Esophagus squamous epithelium (tissue), 5 donors: Measurements from ENCODE around the gene DBX2. TPM values are rescaled to one million over a fixed set of nuclear protein-coding genes. Genes with fewer than 3 reads are reported as not detected.
"Not testable (repeated sequence)": the region's sequence is repeated elsewhere in the genome, so short reads cannot be mapped to it uniquely, and the experiment has no call there.

ENCODE experiments used
- DNase-seq: peaks from one replicate; lab custom pipeline; 2025; lab: John Stamatoyannopoulos, UW
- H3K27ac ChIP-seq, 4 donors: fragments of 200-600 bp; sonication (generic); one replicate each; pipeline ENCODE4 v1.5.1; 2016 to 2019; ENCODE audit warnings: mild to moderate bottlenecking in 1 of 4
- H3K27me3 ChIP-seq, 4 donors: fragments of 200-600 bp; sonication (generic); 1 replicate in 3 of 4; 2 replicates in 1 of 4; pipeline versions ENCODE4 v1.5.1 to v1.6.0; 2017 to 2021; ENCODE audit warnings: antibody characterized with exemption in 1 of 4
- H3K36me3 ChIP-seq, 3 donors: fragments of 200-600 bp; sonication (generic); one replicate each; pipeline ENCODE4 v1.5.1; 2016 to 2019
- H3K4me1 ChIP-seq, 3 donors: fragments of 200-600 bp; sonication (generic); one replicate each; pipeline ENCODE4 v1.5.1; 2017 to 2019
- H3K4me3 ChIP-seq, 4 donors: fragments of 200-600 bp; sonication (generic); 1 replicate in 3 of 4; 2 replicates in 1 of 4; pipeline ENCODE4 v1.5.1; 2016 to 2019; ENCODE audit warnings: mild to moderate bottlenecking in 2 of 4, moderate library complexity in 1 of 4
- H3K9me3 ChIP-seq, 3 donors: fragments of 200-600 bp; sonication (generic); one replicate each; pipeline ENCODE4 v1.5.1; 2016 to 2019
- CTCF ChIP-seq, 6 experiments: fragments of 450-650 bp in 4 of 6; fragments of 200-600 bp in 2 of 6; sonication (generic) in 2 of 6; IDR thresholded peaks; one replicate each; pipeline ENCODE4 v1.5.1; 2016 to 2019; ENCODE audit warnings: antibody characterized with exemption in 6 of 6, mild to moderate bottlenecking in 4 of 6, moderate library complexity in 4 of 6
- POLR2A ChIP-seq, 4 donors: fragments of 450-650 bp; IDR thresholded peaks; one replicate each; pipeline ENCODE4 v1.6.1; 2017; ENCODE audit warnings: antibody characterized with exemption in 4 of 4, mild to moderate bottlenecking in 4 of 4, moderate library complexity in 3 of 4
- WGBS, 2 donors: methylation state at CpG; one replicate each; pipeline ENCODE4 v1.1.5; 2018; 5-methylcytosine and 5-hydroxymethylcytosine counted together
- intact Hi-C: fragments of 100-400 bp; cut with DNase I; formaldehyde crosslinking; loops from one replicate; pipeline ENCODE4 v1.15.0; 2022
- total RNA-seq, 4 donors: library from RNA; depleted of rRNA; stranded (reverse); fragments of >200 nt; gene quantifications; one replicate each; pipeline ENCODE4 v1.1.0, GENCODE V29; 2016
- donor health status: DM: yes; HTN: yes; CAD: no.

Gene DBX2
- total RNA-seq, 4 donors from 2014 or later, result not detected

- Histone ChIP-seq H3K36me3 (no peaks in the 10 kb centered on the region), H3K27me3 (no peaks in the 10 kb centered on the region), H3K4me3 (no peak overlapping the region), H3K27ac (no peak overlapping the region), H3K9me3 (no peaks in the 10 kb centered on the region), H3K4me1 (no peaks in the 10 kb centered on the region)
- TF ChIP-seq POLR2A (IDR thresholded peaks at IDR 0.05), result no peak
- TF ChIP-seq CTCF (IDR thresholded peaks at IDR 0.05), result no peak
- 72 to 87% methylated on average over 3 of the region's 3 CpGs for WGBS, 2 donors
- intact Hi-C loops, result no loop called here
- no peak for DNase-seq
These were observed 38.1 kb downstream of the DBX2 start for GRCh38 chr12:45012749-45013148.

DNA sequence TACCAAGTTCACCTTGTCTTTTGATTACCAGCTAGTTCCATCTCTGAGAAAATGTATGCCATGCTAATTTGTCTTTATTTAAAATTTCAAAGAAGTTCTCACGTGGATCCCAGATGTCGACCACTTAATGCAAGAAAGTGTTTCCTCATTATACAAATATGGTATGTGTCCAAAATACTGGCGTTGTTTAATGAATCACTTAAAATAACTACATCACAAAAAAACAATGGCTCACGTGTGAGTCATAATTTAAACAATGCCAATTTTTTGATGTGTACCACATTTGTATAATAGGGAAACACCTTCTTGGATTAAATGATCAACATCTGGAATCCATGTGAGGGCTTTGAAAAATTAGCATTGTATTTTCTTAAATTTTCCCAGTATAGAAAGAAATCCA lies 40.8 kb downstream of the DBX2 start:
- DNase-seq, result no peak
- H3K36me3 ChIP-seq, result no peaks in the 10 kb centered on the region
- no peaks in the 10 kb centered on the region for H3K4me1 ChIP-seq
- WGBS, 2 donors, result 15 to 26% methylated on average over 4 of the region's 4 CpGs
- TF ChIP-seq CTCF (IDR thresholded peaks at IDR 0.05), result no peak
- TF ChIP-seq POLR2A (IDR thresholded peaks at IDR 0.05), result no peak
- H3K4me3 ChIP-seq, result no peak overlapping the region
- H3K27me3 ChIP-seq, result no peaks in the 10 kb centered on the region
- H3K27ac ChIP-seq, result no peak overlapping the region
- H3K9me3 ChIP-seq, result no peaks in the 10 kb centered on the region
- intact Hi-C loops, result no loop called here

GRCh38 chr12:45008211-45008610 lies 42.7 kb downstream of the DBX2 start:
- Histone ChIP-seq H3K36me3 (no peaks in the 10 kb centered on the region), H3K27me3 (no peaks in the 10 kb centered on the region), H3K4me1 (no peaks in the 10 kb centered on the region), H3K9me3 (no peaks in the 10 kb centered on the region), H3K4me3 (no peak overlapping the region), H3K27ac (no peak overlapping the region)
- intact Hi-C loops, result no loop called here
- TF ChIP-seq CTCF (IDR thresholded peaks at IDR 0.05) (no peak), POLR2A (IDR thresholded peaks at IDR 0.05) (no peak)
- DNase-seq, result no peak

- no peaks in the 10 kb centered on the region for H3K27me3 ChIP-seq
- DNase-seq, result no peak
- H3K4me1 ChIP-seq, result no peaks in the 10 kb centered on the region
- H3K9me3 ChIP-seq, result no peaks in the 10 kb centered on the region
- no peak overlapping the region for H3K27ac ChIP-seq
- no peak for TF ChIP-seq CTCF (IDR thresholded peaks at IDR 0.05)
- TF ChIP-seq POLR2A (IDR thresholded peaks at IDR 0.05), result no peak
- H3K4me3 ChIP-seq, result no peak overlapping the region
- intact Hi-C loops, result no loop called here
- no peaks in the 10 kb centered on the region for H3K36me3 ChIP-seq
These were observed 51.5 kb downstream of the DBX2 start for GRCh38 chr12:44999355-44999754.

DNA sequence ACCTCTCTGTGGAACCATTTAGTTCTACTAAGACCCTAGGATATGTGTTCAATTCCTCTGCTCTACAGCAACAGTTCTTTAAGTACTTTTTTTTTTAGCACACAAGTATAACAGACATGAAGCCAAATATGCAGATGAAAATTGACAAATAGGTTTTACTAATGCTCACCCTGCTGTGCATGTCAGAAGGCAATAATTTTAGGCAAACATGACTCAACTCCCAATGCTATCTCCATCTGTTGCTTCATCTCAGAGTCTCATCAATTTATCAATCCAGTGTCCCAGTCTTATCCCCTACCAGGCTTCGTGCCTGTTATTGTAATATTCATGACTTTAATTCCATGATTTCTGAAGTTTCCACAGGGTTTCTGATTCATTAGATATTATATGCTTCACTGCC lies 57.7 kb downstream of the DBX2 start:
- Histone ChIP-seq H3K4me1 (no peaks in the 10 kb centered on the region), H3K9me3 (no peaks in the 10 kb centered on the region), H3K27me3 (no peaks in the 10 kb centered on the region), H3K4me3 (no peak overlapping the region), H3K36me3 (no peaks in the 10 kb centered on the region), H3K27ac (no peak overlapping the region)
- WGBS, 2 donors, result 39 to 56% methylated on average over 1 of the region's 1 CpG
- TF ChIP-seq POLR2A (IDR thresholded peaks at IDR 0.05), result no peak
- TF ChIP-seq CTCF (IDR thresholded peaks at IDR 0.05), result no peak
- intact Hi-C loops, result no loop called here
- DNase-seq, result no peak

DNA sequence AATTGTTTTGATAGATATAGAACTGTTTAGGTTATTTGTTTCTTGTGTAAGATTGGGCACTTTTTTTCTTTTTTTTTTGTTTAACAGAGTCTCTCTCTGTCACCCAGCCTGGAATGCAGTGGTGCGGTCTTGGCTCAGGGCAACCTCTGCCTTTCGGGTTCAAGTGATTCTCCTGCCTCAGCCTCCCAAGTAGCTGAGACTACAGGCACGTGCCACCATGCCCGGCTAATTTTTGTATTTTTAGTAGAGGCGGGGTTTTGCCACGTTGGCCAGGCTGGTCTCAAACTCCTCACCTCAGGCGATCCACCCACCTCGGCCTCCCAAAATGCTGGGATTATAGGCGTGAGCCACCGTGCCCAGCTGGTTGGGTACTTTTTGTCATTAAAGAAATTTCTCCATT lies 66.0 kb downstream of the DBX2 start:
- H3K9me3 ChIP-seq, H3K4me1 ChIP-seq, H3K36me3 ChIP-seq, DNase-seq, H3K27ac ChIP-seq, H3K27me3 ChIP-seq, intact Hi-C loops, H3K4me3 ChIP-seq: not testable (repeated sequence)
- WGBS, 2 donors, result 92 to 97% methylated on average over 10 of the region's 10 CpGs
